GM18499 (cell line): ENCODE measurements around the gene TRIM3.

ENCODE experiments used
- ATAC-seq: cut with Tn5 transposase; IDR thresholded peaks from one replicate; pipeline ENCODE4 v1.9.1; 2021; ENCODE audit warnings: moderate number of reproducible peaks; ENCODE audit not compliant: insufficient read depth, unreplicated experiment

The TRIM3 gene

DNA sequence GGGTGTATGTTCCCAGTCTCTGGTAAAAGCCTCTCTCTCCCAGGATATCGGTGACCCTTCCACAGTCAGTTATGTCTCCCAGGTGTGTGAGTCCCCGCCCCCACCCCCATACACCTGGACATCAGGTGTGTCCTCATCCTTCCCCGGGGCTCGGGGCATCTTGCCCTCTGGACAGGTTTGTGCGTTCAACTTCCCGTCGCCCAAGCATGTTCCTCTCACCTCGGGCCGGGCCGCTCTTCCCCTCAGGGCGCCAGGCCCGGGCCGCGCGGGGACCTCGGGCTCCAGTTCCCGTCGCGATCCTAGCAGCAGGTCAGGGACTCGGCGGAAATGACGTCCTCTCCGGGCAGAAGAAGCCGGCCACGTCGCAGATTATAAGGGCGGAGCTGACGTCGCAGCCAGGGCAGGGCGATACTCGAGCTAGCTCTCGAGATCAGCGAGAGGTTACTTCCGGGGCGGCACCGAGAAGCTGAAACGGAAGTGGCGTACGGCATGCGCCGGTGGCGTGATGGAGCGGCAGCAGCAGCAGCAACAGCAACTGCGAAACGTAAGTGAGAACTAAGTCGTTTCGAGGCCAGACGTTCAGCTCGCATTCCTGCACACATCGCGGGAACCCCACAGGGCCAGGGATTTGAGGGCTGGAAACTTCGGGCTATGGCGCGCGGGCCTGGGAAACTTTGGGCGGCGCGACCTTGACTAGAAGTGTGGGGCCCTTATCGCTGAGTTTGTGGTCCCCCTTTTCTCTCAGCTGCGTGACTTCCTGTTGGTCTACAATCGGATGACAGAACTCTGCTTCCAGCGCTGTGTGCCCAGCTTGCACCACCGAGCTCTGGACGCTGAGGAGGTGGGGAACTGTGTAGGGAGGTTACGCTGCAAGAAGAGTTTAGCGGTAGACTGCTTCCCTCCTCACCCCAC lies 7.5 kb upstream of the TRIM3 start, which contains the start of the genes ARFIP2 and TIMM10B:
TSS of gene ARFIP2 (minus strand) at position 320 of the 912 bp plus-strand sequence. CDS start 910 bp downstream, outside the sequence.
TSS of gene TIMM10B (plus strand) at position 490 of the 912 bp plus-strand sequence. CDS start at position 506, 16 bp downstream.
- peak; percentile 95 for ATAC-seq

- no peak for ATAC-seq
Observed at GRCh38 chr11:6480299-6480914, 6.7 kb upstream of the TRIM3 start.

- ATAC-seq, result no peak
Observed at GRCh38 chr11:6476571-6476970, 2.8 kb upstream of the TRIM3 start.

GRCh38 chr11:6475936-6476335 lies 2.2 kb upstream of the TRIM3 start:
- ATAC-seq, result no peak

DNA sequence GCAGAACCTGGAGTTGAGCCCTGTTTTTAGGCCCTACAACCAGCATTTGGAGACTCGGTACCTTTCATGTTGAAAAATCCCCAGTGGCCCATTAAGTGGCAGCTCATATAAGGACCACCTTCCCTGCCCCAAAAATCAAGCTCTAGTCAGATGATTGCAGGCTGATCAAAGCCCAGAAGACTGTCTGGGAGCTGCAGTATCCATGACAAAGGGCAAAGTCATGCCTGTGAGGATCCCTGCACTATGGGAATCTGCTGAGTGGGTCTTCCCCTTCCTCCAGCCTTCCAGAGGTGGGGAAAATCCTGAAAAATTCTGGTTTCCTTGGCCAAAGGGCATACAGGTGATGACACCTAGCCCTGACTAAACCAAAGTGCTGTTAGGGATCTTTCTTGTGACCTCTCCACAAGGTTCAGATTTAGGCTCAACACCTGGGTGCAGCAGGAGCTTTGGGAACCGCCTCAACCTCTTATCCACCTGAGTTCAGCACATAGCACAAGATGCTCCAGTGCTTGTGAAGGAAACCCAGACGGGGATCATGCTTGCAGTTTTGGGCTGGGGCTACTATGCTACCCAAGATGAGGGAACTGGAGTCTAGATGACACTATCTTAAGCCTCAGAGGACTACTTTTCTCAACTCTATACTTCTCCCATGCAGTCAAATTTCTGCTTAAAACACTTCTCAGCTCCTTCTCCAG lies 1.2 kb upstream of the TRIM3 start:
- no peak for ATAC-seq

GRCh38 chr11:6474413-6474792 lies 662 bp upstream of the TRIM3 start:
- ATAC-seq, result no peak

DNA sequence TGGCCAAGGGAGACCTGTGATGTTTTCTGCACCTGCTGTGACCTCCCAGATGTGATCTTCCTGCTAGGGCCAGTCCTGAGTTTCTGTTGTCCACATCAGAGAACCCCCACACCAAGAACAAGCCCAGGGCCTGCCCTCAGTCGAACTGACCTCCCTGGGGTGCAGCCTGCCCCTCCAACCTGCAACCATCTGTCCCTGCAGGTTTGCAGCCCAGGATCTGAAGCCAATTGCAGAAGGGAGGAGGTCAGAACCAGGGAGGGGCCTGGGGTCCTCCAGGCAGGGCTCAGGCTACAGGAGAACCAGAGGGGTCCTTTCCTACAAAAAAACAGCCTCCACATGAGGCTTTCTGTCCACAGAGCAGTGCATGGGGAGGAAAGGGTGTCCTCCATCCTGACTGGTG lies 807 bp downstream of the TRIM3 start:
- ATAC-seq, result no peak

DNA sequence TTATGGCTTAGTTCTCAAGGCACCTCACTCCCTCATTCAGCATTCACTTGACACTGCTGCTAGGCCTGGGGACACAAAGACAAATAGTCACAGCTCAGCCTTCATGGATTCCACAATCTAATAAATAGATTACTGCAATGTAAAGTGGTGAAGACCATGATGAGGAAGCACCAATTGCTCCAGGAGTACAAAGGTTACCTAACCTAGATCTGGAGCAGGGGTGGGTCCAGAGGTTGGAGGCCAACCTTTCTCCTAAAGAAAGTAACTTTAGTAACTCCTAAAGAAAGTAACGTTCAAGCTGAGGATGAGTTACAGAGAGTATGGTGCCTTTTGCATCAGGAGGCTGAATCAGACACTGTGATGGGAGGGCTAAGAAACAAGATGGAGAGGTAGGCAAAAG lies 4.1 kb downstream of the TRIM3 start:
- ATAC-seq, result no peak

DNA sequence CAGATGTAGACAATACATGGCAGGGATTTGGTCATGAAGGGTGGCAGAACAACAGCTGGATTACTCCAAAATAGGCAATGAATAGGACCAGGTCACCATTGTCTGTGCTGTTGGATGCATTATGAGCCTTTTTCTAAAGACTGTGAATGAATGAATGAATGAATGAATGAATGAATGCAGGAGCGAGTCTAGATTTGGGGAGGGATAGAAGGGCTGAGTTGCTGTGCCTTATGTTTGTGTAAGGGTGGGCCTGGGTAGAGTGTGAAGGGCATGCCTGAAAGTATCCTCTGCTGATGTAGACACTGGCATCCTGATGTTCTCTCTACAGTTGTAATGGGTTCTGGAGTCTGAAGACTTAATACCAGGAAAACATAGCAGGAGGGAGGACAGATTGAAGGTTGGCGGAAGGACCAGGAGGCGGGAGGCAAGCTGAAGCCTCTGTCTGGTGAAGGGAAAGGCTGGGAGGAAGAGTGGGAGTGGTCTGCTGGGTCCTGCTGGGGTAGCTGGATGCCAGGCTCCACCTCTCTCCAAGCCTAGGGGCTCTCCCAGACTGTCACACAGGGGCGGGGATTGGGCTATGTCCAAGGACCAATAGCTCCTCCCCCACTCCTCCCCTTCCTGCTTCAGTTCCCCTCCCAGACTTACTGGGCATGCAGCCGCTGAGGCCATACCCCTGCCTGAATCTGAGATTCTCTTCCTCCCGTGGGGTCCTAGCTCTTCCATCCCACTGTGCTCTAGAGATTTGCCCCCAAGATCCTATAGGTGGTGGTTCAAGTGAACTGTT lies 4.8 kb downstream of the TRIM3 start:
- peak; percentile 76 for ATAC-seq

DNA sequence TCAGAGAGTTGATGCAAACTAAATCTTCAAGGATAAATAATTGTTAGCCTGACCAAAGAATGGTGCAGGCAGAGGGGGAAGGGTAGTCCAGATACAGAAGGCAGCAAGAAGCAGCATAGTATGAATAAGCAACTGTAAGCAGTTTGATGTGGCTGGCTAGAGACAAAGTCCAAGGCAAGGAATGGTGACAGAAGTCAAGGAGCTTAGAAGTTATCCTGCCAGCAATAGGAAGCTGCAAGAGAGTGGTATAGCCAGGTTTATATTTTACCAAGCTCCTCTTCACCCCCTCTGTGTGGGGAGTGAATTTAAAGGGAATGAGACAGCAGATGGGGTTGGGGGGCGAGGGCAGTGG lies 14.7 kb downstream of the TRIM3 start:
- ATAC-seq, result no peak

GRCh38 chr11:6458352-6459098 lies 15.2 kb downstream of the TRIM3 start:
- ATAC-seq, result no peak

DNA sequence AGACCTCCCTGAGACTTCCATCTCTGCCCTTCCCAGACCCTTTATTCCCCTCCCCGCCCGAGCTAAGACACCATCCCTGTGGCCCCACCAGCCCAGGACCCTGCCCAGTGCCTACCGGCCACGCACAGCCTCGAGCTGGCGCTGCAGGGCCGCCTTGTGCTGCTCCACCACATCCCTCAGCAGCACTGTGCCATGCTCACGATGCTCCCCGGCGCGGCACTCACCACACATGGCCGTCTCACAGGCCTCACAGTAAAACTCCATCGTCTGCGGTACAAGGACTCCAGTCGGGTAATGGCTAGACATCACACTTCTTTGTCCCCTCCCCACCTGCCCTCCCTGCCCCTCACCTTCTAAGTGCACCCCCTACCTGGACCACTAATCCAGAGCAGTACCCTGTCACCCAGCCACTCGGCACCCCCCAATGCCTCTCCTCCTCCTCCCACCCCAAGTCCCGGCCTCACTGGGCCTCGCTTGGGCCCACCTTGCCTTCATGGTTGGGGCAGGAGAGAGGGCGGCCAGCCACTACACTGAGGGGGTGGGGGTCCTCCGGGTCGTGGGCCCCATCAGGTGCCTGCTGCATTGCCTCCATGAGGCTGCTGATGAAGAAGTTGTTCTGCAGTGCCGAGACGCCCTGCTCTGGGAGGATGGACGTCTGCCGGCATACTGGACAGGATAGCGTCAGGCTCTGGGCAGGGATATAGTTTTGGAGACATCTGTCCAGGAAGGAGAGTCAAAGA lies 16.0 kb downstream of the TRIM3 start:
- no peak for ATAC-seq

DNA sequence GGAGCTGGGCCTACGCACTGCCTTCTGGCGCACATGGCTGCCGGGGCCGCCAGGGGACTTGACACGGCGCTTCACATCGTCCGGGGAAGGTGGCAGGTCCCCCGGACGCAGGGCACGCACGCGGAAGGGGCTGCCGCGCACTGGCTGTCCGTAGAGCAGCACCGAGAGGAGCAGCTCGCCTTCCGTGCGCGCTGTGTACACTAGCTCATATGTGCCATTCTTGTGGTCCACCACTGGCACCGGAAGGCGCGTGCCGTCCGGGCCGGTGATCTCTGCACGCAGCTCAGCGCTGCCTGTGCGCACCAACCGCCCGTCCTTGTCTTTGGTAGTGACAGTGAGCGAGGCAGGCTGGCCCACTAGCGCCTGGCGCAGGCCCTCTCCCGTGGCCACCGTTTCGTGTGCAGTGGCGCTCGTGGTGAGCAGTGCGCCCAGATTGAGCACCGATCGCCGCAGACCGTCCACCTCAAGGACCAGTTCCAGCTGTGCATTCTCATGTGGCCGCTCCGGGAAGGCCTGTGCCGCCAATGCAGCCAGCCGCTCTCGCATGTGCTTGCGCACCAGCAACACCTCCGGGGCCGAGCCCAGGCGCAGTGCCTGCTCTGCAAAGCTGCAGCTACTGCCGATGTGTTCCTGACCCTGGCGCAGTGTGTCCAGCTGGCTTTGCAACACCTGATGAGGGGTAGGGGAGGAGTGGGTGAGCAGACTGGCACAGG lies 17.2 kb downstream of the TRIM3 start:
- no peak for ATAC-seq

DNA sequence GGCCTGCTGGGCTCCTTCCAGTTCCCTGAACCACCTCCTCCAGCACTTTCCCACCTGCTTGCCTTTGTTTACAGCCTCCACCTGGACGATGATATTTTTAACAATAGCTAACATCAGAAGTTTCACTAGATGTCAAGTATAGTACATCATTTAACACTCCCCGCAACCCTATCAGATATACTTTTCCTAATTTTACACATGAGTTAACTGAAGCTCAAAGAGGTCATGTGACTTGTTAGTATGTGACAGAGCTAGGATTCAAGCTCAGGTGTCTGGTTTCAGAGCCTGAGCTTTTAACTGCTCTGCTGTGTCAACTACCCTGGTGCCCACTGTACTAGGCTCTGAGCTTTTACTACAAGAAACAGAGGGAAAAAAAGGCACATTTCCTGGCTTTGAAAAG lies 18.7 kb downstream of the TRIM3 start:
- no peak for ATAC-seq

GRCh38 chr11:6453152-6453551 lies 20.6 kb downstream of the TRIM3 start:
- no peak for ATAC-seq

DNA sequence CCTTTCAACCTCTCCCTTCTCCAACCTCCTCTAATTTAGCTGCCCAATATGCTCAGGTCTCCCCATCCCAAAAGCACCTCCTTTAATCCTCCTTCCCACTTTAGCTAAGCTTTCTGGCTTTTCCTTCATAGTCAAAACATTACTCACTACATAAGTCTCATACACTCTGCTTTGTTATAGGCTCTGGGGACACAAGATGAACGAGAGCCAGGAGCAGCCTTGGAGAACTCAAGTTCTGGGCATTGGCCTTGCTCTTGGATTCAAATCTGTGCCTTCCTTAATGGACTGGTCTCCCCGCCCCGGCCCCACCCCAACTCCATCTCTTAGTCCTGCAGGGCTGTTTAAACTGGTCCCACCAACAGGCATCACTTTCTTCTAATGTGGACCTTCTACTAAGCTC lies 21.5 kb downstream of the TRIM3 start:
- ATAC-seq, result no peak

GRCh38 chr11:6448574-6448973 lies 25.2 kb downstream of the TRIM3 start:
- ATAC-seq, result no peak

- peak; percentile 48 for ATAC-seq
Observed at GRCh38 chr11:6443269-6444003, 30.3 kb downstream of the TRIM3 start.
